Measurements from ENCODE around the gene MRTFA.

MRTFA gene

GRCh38 chr22:40651057-40651456 lies 14.5 kb upstream of the MRTFA start:
- TF ChIP-seq, protein P1, sequence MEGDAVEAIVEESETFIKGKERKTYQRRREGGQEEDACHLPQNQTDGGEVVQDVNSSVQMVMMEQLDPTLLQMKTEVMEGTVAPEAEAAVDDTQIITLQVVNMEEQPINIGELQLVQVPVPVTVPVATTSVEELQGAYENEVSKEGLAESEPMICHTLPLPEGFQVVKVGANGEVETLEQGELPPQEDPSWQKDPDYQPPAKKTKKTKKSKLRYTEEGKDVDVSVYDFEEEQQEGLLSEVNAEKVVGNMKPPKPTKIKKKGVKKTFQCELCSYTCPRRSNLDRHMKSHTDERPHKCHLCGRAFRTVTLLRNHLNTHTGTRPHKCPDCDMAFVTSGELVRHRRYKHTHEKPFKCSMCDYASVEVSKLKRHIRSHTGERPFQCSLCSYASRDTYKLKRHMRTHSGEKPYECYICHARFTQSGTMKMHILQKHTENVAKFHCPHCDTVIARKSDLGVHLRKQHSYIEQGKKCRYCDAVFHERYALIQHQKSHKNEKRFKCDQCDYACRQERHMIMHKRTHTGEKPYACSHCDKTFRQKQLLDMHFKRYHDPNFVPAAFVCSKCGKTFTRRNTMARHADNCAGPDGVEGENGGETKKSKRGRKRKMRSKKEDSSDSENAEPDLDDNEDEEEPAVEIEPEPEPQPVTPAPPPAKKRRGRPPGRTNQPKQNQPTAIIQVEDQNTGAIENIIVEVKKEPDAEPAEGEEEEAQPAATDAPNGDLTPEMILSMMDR (IDR thresholded peaks at IDR 0.05): no peak
- no peak for DNase-seq
- no peaks in the 10 kb centered on the region for H3K27me3 ChIP-seq
- no peaks in the 10 kb centered on the region for H3K36me3 ChIP-seq
- H3K4me1 ChIP-seq: peaks cover 0 to 45% (median 30%) of the 10 kb centered on the region in 4 donors
- H3K9me3 ChIP-seq: no peaks in the 10 kb centered on the region
- H3K27ac ChIP-seq: peak overlapping the region; percentile 97 to 98
- intact Hi-C loops (cut with DNase I; ENCODE audit: low total_unique reads): loop anchor here (2.0 kb wide), 1 partner anchor 138 kb away; no protein-coding TSS in a partner anchor
- peak overlapping the region; percentile 63 to 75 for H3K4me3 ChIP-seq

GRCh38 chr22:40648386-40648785 lies 11.9 kb upstream of the MRTFA start:
- Histone ChIP-seq H3K4me1 (peaks cover 0 to 27% (median 19%) of the 10 kb centered on the region in 4 donors), H3K27me3 (no peaks in the 10 kb centered on the region), H3K27ac (no peak overlapping the region), H3K9me3 (no peaks in the 10 kb centered on the region), H3K4me3 (no peak overlapping the region), H3K36me3 (no peaks in the 10 kb centered on the region)
- TF ChIP-seq, protein P1 (IDR thresholded peaks at IDR 0.05): no peak
- no peak for DNase-seq
- intact Hi-C loops (cut with DNase I; ENCODE audit: low total_unique reads): no loop called here

DNA sequence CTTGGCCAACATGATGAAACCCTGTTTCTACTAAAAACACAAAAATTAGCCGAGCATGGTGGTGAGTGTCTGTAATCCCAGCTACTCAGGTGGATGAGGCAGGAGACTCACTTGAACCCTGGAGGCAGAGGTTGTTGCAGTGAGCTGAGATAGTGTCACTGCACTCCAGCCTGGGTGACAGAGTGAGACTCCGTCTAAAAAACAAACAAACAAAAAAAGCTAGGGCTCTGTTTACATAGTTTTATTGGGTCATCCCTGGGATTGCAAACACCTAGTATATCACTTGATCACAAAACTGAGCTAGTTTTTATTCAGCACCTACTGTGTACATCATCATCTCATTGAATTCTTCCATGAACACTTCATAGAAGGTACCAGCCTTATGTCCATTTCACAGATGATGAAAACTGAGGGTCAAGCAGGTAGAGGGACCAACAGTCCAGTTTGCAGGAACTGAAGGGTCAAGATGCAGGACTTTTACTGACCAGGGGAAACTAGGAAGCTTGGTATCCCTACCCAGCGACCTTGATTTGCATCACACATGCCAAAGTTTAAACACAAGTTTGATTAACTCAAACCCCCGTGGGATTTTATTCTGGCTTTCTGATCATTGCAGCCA lies 9.2 kb upstream of the MRTFA start:
- Histone ChIP-seq H3K4me1 (peaks cover 0 to 7% (median 4%) of the 10 kb centered on the region in 4 donors), H3K36me3 (no peaks in the 10 kb centered on the region), H3K4me3 (no peak overlapping the region), H3K27ac (peak overlapping the region; percentile 66 to 68), H3K9me3 (no peaks in the 10 kb centered on the region), H3K27me3 (no peaks in the 10 kb centered on the region)
- peak in 1 of 2 donors; percentile 7 for DNase-seq
- intact Hi-C loops (cut with DNase I; ENCODE audit: low total_unique reads): loop anchor here (2.0 kb wide), 1 partner anchor 209 kb away; no protein-coding TSS in a partner anchor
- TF ChIP-seq, protein P1 (IDR thresholded peaks at IDR 0.05): no peak

- Histone ChIP-seq H3K9me3 (no peaks in the 10 kb centered on the region), H3K27ac (no peak overlapping the region), H3K27me3 (no peaks in the 10 kb centered on the region), H3K4me3 (no peak overlapping the region), H3K4me1 (peaks cover 0 to 16% (median 12%) of the 10 kb centered on the region in 4 donors), H3K36me3 (no peaks in the 10 kb centered on the region)
- DNase-seq: no peak
- TF ChIP-seq, protein P1 (IDR thresholded peaks at IDR 0.05): no peak
- intact Hi-C loops (cut with DNase I; ENCODE audit: low total_unique reads): no loop called here
These were observed 5.8 kb upstream of the MRTFA start for GRCh38 chr22:40642316-40642715.

DNA sequence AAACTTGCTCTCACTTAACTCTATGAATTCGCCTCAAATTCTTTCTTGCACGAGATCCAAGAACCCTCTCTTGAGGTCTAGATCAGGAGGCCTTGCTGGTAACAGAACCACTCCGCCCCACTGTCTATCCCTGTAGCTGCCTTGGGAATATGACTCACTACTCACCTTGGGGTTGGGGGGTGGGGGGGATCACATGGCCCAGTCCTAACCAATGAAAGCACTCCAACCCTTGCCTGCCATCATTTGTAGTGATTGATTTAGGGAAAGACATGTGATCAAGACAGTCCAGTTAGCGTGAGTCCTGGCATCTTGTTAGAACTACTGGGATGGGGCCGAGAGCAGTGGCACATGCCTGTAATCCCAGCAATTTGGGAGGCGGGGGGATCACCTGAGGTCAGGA lies 4.8 kb upstream of the MRTFA start:
- no peaks in the 10 kb centered on the region for H3K36me3 ChIP-seq
- no peak overlapping the region for H3K27ac ChIP-seq
- H3K4me3 ChIP-seq: no peak overlapping the region
- intact Hi-C loops (cut with DNase I; ENCODE audit: low total_unique reads): no loop called here
- DNase-seq: peak in 1 of 2 donors; percentile 45
- H3K27me3 ChIP-seq: no peaks in the 10 kb centered on the region
- TF ChIP-seq, protein P1 (IDR thresholded peaks at IDR 0.05): no peak
- H3K4me1 ChIP-seq: peaks cover 0 to 16% (median 10%) of the 10 kb centered on the region in 4 donors
- no peaks in the 10 kb centered on the region for H3K9me3 ChIP-seq

All from tibial artery (tissue), 4 donors.